GM18907 (cell line): ENCODE data around the gene TMEM185A.
"Not testable (repeated sequence)": the region's sequence is repeated elsewhere in the genome, so short reads cannot be mapped to it uniquely, and the experiment has no call there.

ENCODE experiments used
- ATAC-seq: cut with Tn5 transposase; IDR thresholded peaks from one replicate; pipeline ENCODE4 v1.9.1; 2021; ENCODE audit warnings: mild to moderate bottlenecking, moderate library complexity; ENCODE audit not compliant: unreplicated experiment

Gene TMEM185A

GRCh38 chrX:149555251-149555650 is 76.3 kb downstream of the TMEM185A start:
- not testable (repeated sequence) for ATAC-seq

- not testable (repeated sequence) for ATAC-seq
Observed at GRCh38 chrX:149551939-149552248, 79.7 kb downstream of the TMEM185A start.

GRCh38 chrX:149551245-149551938 is 80.2 kb downstream of the TMEM185A start:
- ATAC-seq: not testable (repeated sequence)

GRCh38 chrX:149550454-149550853 is 81.1 kb downstream of the TMEM185A start:
- not testable (repeated sequence) for ATAC-seq

- ATAC-seq: not testable (repeated sequence)
Observed at GRCh38 chrX:149549701-149550100, 81.9 kb downstream of the TMEM185A start, which contains the start of gene HSFX3. TSS of gene HSFX3 (minus strand) at chrX:149549924. CDS start at chrX:149549852, 72 bp downstream.

GRCh38 chrX:149547782-149548181 is 83.8 kb downstream of the TMEM185A start:
- not testable (repeated sequence) for ATAC-seq

GRCh38 chrX:149546962-149547361 is 84.6 kb downstream of the TMEM185A start:
- not testable (repeated sequence) for ATAC-seq
